HPDE6-E6E7 (cell line): Measurements from ENCODE around the gene IGFL3.

Source experiments
- DNase-seq: peaks from one replicate; pipeline ENCODE4 v3.0.0; 2011; ENCODE audit warnings: missing footprints; ENCODE audit errors: extremely low spot score

The IGFL3 gene

GRCh38 chr19:46076951-46077814, 47.3 kb downstream of the IGFL3 start:
- peak; percentile 80 for DNase-seq

DNA sequence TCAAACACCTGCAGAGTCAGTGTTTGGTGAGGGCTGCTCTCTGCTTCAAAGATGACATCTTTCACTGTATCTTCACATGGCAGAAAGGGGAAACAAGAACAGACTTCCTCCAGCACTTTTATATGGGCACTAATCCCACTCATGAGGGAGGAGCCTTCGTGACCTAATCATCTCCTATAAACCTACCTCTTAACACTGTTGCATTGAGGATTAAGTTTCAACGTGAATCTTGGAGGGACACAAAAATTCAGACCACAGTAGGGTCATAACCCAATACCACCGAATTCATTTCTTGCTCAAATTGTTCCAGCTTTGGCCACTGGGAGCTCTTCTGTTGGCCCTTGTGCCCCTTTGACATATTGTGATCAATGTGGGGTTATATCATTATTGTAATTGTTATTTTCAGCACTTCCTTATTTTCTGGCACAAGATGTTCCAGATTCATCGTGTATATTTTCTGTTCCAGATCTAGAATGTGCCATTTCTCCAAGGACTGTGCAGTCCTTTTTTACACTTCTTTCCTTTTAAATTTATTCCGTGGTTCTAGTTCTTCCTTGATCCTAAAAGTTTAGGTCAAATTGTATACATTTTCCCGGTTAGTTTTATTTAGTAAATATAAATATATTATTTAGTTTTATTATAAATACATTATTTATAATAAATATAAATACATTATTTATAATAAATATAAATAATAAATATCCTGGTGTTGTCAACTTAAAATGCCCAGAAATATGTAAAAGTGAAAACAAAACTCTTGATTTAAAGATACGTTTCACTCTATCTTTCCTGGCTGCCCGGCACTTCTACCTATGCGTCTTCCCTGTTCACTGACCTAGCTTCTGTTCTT, 48.2 kb downstream of the IGFL3 start:
- DNase-seq, result no peak

GRCh38 chr19:46073268-46073922, 51.1 kb downstream of the IGFL3 start:
- no peak for DNase-seq
